A673 (cell line): ENCODE data around the gene NFKB2. TPM values are rescaled to one million over a fixed set of nuclear protein-coding genes. Genes with fewer than 3 reads are reported as not detected.

Experiments
- BruUV-seq: library from RNA; stranded (reverse); fragments of 400-500 nt; replicated peaks from 2 replicates; lab custom pipeline; 2021; lab: Mats Ljungman, UMichigan
- CTCF ChIA-PET: fragments of 300-600 bp; sonication (Branson Sonifier 250); formaldehyde crosslinking; loops from one replicate; lab custom pipeline; 2022; ENCODE audit warnings: antibody characterized with exemption; lab: Charles Lee
- POLR2A ChIA-PET: fragments of 300-600 bp; sonication (Branson Sonifier 250); formaldehyde crosslinking; loops from one replicate; lab custom pipeline; 2022; ENCODE audit warnings: antibody characterized with exemption; ENCODE audit not compliant: low non-redundant PET; lab: Charles Lee
- DNase-seq: peaks from one replicate; pipeline ENCODE4 v3.0.0-alpha.2; 2015; ENCODE audit warnings: low spot score
- H3K27ac ChIP-seq: fragments of 200-600 bp; sonication (generic); 2 replicates; pipeline ENCODE4 v1.5.1; 2016; ENCODE audit warnings: mixed run types, low read depth, mild to moderate bottlenecking, mixed read lengths, antibody characterized with exemption, low read length; ENCODE audit not compliant: poor library complexity, severe bottlenecking
- H3K27me3 ChIP-seq: fragments of 200-600 bp; sonication (generic); replicated peaks from 2 replicates; pipeline ENCODE4 v1.6.1; 2017; ENCODE audit warnings: mixed run types, low read depth, mild to moderate bottlenecking, mixed read lengths, antibody characterized with exemption, low read length; ENCODE audit not compliant: insufficient read depth, poor library complexity
- H3K36me3 ChIP-seq: fragments of 200-600 bp; sonication (generic); 2 replicates; pipeline ENCODE4 v1.6.1; 2016; ENCODE audit warnings: mixed run types, mild to moderate bottlenecking, mixed read lengths, antibody characterized with exemption, low read length; ENCODE audit not compliant: insufficient read depth, poor library complexity, severe bottlenecking
- H3K4me1 ChIP-seq: fragments of 200-600 bp; sonication (generic); 2 replicates; pipeline ENCODE4 v1.6.1; 2017; ENCODE audit warnings: mixed run types, mild to moderate bottlenecking, mixed read lengths, antibody characterized with exemption, low read length; ENCODE audit not compliant: insufficient read depth, poor library complexity, severe bottlenecking
- H3K4me3 ChIP-seq: fragments of 200-600 bp; sonication (generic); 2 replicates; pipeline ENCODE4 v1.5.1; 2016; ENCODE audit warnings: low read depth, mixed run types, mild to moderate bottlenecking, mixed read lengths, low read length; ENCODE audit not compliant: poor library complexity, severe bottlenecking
- H3K9me3 ChIP-seq: fragments of 200-600 bp; sonication (generic); 2 replicates; pipeline ENCODE4 v1.6.1; 2016; ENCODE audit warnings: mixed run types, low read depth, mild to moderate bottlenecking, mixed read lengths, antibody characterized with exemption, low read length; ENCODE audit not compliant: poor library complexity, severe bottlenecking
- EZH2 ChIP-seq: fragments of 200-600 bp; sonication (generic); IDR thresholded peaks from 2 replicates; pipeline ENCODE4 v1.6.1; 2017; ENCODE audit warnings: borderline replicate concordance, low read depth, mild to moderate bottlenecking, mixed read lengths, antibody characterized with exemption, low read length; ENCODE audit not compliant: poor library complexity, severe bottlenecking
- intact Hi-C: fragments of 100-400 bp; cut with micrococcal nuclease; formaldehyde crosslinking; loops from one replicate; pipeline ENCODE4 v1.10.0; 2022; ENCODE audit not compliant: unreplicated experiment
- total RNA-seq: library from RNA; stranded (reverse); gene quantifications from 2 replicates; pipeline ENCODE4 v1.2.3, GENCODE V29; 2021
- TF ChIP-seq, protein P1 (sequence below): fragments of 300-800, 200-600 bp; sonication (generic); conservative IDR thresholded peaks from 2 replicates; pipeline ENCODE4 v1.5.1; 2017; ENCODE audit warnings: low read depth, mild to moderate bottlenecking, antibody characterized with exemption, low read length, moderate library complexity, mixed read lengths

NFKB2 gene
- total RNA-seq, 1 experiment from 2014 or later = 29.8 TPM

- intact Hi-C loops = no loop called here
- no peaks in the 10 kb centered on the region for H3K9me3 ChIP-seq
- no peak overlapping the region for H3K27ac ChIP-seq
- TF ChIP-seq EZH2 = no peak
- TF ChIP-seq, protein P1, sequence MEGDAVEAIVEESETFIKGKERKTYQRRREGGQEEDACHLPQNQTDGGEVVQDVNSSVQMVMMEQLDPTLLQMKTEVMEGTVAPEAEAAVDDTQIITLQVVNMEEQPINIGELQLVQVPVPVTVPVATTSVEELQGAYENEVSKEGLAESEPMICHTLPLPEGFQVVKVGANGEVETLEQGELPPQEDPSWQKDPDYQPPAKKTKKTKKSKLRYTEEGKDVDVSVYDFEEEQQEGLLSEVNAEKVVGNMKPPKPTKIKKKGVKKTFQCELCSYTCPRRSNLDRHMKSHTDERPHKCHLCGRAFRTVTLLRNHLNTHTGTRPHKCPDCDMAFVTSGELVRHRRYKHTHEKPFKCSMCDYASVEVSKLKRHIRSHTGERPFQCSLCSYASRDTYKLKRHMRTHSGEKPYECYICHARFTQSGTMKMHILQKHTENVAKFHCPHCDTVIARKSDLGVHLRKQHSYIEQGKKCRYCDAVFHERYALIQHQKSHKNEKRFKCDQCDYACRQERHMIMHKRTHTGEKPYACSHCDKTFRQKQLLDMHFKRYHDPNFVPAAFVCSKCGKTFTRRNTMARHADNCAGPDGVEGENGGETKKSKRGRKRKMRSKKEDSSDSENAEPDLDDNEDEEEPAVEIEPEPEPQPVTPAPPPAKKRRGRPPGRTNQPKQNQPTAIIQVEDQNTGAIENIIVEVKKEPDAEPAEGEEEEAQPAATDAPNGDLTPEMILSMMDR = no peak
- ChIA-PET POLR2A (no interaction called here), CTCF (no interaction called here)
- BruUV-seq = no TSS peak
- H3K27me3 ChIP-seq = no peaks in the 10 kb centered on the region
- DNase-seq = no peak
- peaks cover 40% of the 10 kb centered on the region for H3K36me3 ChIP-seq
- no peak overlapping the region for H3K4me3 ChIP-seq
- no peaks in the 10 kb centered on the region for H3K4me1 ChIP-seq
These were observed 20.3 kb upstream of the NFKB2 start for GRCh38 chr10:102375250-102375649.

DNA sequence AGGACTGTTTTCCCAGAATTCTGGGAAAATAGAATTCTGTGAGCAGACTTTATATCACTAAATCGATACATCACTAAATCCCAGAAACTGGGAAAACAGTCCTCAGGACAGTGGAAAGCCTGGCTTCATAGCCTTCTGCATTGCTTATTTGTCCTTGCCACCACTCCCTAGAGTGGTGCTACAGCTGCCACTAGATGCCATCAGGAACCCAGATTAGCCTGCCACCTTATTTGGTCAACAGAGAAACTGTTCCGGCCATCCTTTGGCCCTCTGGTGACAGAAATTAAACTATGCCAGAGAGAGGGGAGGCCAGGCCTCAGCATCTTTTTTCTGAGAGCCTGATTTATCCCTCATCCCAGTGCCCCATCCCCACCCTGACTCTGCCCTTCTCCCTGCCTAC lies 19.6 kb upstream of the NFKB2 start:
- ChIA-PET CTCF (no interaction called here), POLR2A (no interaction called here)
- Histone ChIP-seq H3K27ac (no peak overlapping the region), H3K9me3 (no peaks in the 10 kb centered on the region), H3K4me1 (no peaks in the 10 kb centered on the region), H3K27me3 (no peaks in the 10 kb centered on the region), H3K4me3 (no peak overlapping the region), H3K36me3 (peaks cover 37% of the 10 kb centered on the region)
- TF ChIP-seq, protein P1 = no peak
- no peak for TF ChIP-seq EZH2
- intact Hi-C loops = no loop called here
- no peak for DNase-seq
- no TSS peak for BruUV-seq

DNA sequence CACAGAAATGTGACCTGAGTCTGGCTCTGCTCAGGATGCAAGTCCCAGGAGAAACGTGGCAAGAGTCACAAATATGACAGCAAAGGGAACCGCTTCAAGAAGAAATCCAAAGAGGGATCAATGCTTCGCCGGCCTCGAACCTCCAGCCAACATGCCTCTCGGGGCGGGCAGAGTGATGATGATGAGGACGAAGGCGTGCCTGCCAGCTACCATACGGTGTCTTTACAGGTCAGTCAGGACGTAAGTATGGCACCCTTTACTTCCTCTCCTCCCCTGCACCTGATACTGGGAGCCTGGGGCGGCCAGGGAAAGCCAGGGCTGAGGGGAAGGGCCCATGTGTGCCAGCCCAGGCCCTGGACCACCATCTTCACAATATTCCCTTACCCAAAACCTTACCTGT lies 18.6 kb upstream of the NFKB2 start:
- POLR2A ChIA-PET = no interaction called here
- peaks cover 32% of the 10 kb centered on the region for H3K36me3 ChIP-seq
- intact Hi-C loops = no loop called here

More for the DNA sequence above, 18.6 kb upstream of the NFKB2 start:
- DNase-seq = no peak
- BruUV-seq = no TSS peak
- H3K9me3 ChIP-seq = no peaks in the 10 kb centered on the region
- H3K4me1 ChIP-seq = no peaks in the 10 kb centered on the region
- no peak for TF ChIP-seq EZH2
- TF ChIP-seq, protein P1 = no peak
- H3K27me3 ChIP-seq = no peaks in the 10 kb centered on the region
- no peak overlapping the region for H3K27ac ChIP-seq
- H3K4me3 ChIP-seq = no peak overlapping the region
- CTCF ChIA-PET = no interaction called here
